GM12875 (cell line): ENCODE measurements around the gene LRP2.

Source experiments
- H3K4me3 ChIP-seq: one replicate; pipeline ENCODE4 v1.5.1; 2011; ENCODE audit warnings: low read depth, low read length, control low read depth
- TF ChIP-seq, protein P1 (sequence below): IDR thresholded peaks from 2 replicates; pipeline ENCODE4 v1.5.1; 2011; ENCODE audit warnings: low read depth, mild to moderate bottlenecking, control low read depth, inconsistent platforms, low read length, moderate library complexity, borderline replicate concordance; ENCODE audit not compliant: insufficient read depth

The LRP2 gene

DNA sequence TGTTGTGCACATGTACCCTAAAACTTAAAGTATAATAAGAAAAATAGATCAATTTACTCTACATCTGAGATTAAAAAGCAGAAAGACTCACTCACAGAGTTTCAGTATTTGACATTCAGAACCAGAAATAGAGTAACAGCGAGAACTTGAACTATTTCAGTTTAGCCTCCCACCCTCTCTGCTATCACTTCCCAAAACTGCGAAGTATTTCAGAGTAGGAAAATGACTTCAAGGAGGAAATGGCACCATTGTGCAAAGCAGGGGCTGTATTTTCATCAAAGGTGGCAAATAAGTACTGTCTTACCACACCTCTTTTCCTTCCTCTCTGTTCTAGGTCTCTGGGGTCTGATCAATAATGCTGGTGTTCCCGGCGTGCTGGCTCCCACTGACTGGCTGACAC, 279.3 kb downstream of the LRP2 start:
- TF ChIP-seq, protein P1, sequence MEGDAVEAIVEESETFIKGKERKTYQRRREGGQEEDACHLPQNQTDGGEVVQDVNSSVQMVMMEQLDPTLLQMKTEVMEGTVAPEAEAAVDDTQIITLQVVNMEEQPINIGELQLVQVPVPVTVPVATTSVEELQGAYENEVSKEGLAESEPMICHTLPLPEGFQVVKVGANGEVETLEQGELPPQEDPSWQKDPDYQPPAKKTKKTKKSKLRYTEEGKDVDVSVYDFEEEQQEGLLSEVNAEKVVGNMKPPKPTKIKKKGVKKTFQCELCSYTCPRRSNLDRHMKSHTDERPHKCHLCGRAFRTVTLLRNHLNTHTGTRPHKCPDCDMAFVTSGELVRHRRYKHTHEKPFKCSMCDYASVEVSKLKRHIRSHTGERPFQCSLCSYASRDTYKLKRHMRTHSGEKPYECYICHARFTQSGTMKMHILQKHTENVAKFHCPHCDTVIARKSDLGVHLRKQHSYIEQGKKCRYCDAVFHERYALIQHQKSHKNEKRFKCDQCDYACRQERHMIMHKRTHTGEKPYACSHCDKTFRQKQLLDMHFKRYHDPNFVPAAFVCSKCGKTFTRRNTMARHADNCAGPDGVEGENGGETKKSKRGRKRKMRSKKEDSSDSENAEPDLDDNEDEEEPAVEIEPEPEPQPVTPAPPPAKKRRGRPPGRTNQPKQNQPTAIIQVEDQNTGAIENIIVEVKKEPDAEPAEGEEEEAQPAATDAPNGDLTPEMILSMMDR = no peak
- H3K4me3 ChIP-seq = no peak overlapping the region

DNA sequence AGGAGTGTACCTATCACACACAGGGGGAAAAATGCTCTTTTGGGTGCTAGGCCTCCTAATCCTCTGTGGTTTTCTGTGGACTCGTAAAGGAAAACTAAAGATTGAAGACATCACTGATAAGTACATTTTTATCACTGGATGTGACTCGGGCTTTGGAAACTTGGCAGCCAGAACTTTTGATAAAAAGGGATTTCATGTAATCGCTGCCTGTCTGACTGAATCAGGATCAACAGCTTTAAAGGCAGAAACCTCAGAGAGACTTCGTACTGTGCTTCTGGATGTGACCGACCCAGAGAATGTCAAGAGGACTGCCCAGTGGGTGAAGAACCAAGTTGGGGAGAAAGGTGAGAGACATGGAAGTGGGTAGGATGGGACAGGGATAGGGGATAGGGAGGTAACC, 280.8 kb downstream of the LRP2 start:
- TF ChIP-seq, protein P1 = no peak
- H3K4me3 ChIP-seq = no peak overlapping the region

DNA sequence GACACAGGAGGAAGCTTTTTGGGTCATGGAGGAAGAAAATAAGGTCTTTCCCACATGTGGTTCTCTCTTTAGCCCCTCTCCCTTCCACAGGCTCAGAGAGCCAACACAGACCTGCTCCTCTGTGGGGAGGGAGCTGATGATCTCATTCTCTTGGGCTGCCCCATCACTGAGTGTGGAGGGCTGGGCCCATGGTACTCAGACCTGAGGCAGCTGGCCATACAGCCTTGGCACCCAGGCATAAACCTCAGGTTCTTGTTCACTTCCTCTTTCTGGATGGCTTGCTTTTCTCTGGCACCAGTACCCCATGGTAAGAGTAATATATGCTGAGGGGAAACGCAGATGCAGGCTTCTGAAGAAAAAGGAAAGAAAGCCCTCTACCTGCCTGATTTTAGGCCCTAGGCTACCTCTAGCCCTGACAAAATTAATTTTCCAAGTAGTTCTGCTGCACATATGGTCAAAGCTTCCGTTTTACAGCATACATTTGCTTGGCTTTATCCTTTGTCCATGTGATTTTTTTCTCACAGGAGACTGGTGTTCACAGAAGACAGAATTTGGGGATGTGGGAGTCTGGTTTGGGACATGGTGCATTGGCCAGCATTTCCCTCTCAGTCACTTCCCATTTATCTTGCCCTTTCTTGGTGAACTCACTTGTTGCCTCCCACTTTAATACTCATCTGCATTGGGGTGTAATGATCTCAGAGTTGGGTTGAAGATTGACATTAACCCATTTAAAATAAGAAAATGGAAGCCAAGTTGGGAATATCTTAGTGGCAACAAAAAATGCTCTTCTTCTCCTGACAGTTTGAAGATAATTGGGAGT, 281.9 kb downstream of the LRP2 start:
- TF ChIP-seq, protein P1 = no peak
- H3K4me3 ChIP-seq = no peak overlapping the region

DNA sequence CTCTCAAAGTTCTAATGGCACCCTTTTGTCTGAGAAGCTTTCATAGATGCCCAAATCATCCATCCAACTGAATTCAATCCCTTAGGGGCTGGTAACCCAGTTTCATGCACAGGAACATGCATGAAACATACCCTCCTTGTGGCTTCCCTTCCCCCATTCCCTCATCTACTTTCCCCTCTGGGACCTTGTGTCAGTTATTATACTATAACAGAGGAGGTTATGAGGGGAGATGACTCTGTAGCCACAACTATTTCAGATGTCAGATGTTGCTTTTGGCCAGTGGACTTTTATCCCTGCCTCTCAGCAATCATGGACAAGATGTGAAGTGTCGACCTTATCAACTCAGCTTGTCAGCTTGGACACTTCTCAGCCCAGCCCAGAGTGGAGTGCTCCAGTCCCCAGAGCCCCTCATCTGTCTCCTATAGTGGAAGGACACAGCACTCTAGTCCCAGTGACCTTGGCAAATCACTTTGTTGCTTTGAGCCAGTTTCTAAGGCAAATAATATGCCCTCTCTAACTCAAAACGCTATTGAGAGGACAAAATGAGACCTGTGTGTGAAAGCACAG, 284.6 kb downstream of the LRP2 start:
- TF ChIP-seq, protein P1 = no peak
- H3K4me3 ChIP-seq = no peak overlapping the region
